ENCODE data around the gene E2F1.

Gene E2F1

GRCh38 chr20:33687370-33687915 lies 1.3 kb upstream of the E2F1 start:
- no peak for DNase-seq (ENCODE audit: low read depth)

- no peak for DNase-seq (ENCODE audit: low read depth)
These were observed 790 bp upstream of the E2F1 start for GRCh38 chr20:33686984-33687366.

- DNase-seq (ENCODE audit: low read depth) = no peak
These were observed 671 bp downstream of the E2F1 start for GRCh38 chr20:33685328-33686099.

GRCh38 chr20:33684533-33685327 lies 1.5 kb downstream of the E2F1 start:
- DNase-seq (ENCODE audit: low read depth) = no peak

- no peak for DNase-seq (ENCODE audit: low read depth)
These were observed 4.3 kb downstream of the E2F1 start for GRCh38 chr20:33681728-33682353.

- DNase-seq (ENCODE audit: low read depth) = no peak
These were observed 4.9 kb downstream of the E2F1 start for GRCh38 chr20:33681288-33681687.

- no peak for DNase-seq (ENCODE audit: low read depth)
These were observed 5.5 kb downstream of the E2F1 start for GRCh38 chr20:33680686-33681085.

GRCh38 chr20:33679758-33680485 lies 6.3 kb downstream of the E2F1 start:
- DNase-seq (ENCODE audit: low read depth) = peak; percentile 39

- DNase-seq (ENCODE audit: low read depth) = no peak
These were observed 8.0 kb downstream of the E2F1 start for GRCh38 chr20:33677991-33678702.

GRCh38 chr20:33676652-33677645 lies 9.2 kb downstream of the E2F1 start:
- DNase-seq (ENCODE audit: low read depth) = no peak

- DNase-seq (ENCODE audit: low read depth) = no peak
These were observed 10.1 kb downstream of the E2F1 start for GRCh38 chr20:33676121-33676520.

- no peak for DNase-seq (ENCODE audit: low read depth)
These were observed 10.8 kb downstream of the E2F1 start for GRCh38 chr20:33675136-33675959.

- DNase-seq (ENCODE audit: low read depth) = peak; percentile 44
These were observed 11.7 kb downstream of the E2F1 start, which contains the start of gene NECAB3 for GRCh38 chr20:33674294-33675135. Gene NECAB3, minus strand, starts transcription at chr20:33674428. Its CDS starts 76 bp downstream, at chr20:33674352.

GRCh38 chr20:33673410-33674293 lies 12.5 kb downstream of the E2F1 start:
- DNase-seq (ENCODE audit: low read depth) = no peak

GRCh38 chr20:33673114-33673409 lies 13.1 kb downstream of the E2F1 start:
- no peak for DNase-seq (ENCODE audit: low read depth)

- no peak for DNase-seq (ENCODE audit: low read depth)
These were observed 13.6 kb downstream of the E2F1 start for GRCh38 chr20:33672426-33673113.

All from activated T-helper 1 cell treated with Interleukin-2 at 50 U/mL for 16 hours (primary cell).